ENCODE measurements around the gene AK9.

DNA sequence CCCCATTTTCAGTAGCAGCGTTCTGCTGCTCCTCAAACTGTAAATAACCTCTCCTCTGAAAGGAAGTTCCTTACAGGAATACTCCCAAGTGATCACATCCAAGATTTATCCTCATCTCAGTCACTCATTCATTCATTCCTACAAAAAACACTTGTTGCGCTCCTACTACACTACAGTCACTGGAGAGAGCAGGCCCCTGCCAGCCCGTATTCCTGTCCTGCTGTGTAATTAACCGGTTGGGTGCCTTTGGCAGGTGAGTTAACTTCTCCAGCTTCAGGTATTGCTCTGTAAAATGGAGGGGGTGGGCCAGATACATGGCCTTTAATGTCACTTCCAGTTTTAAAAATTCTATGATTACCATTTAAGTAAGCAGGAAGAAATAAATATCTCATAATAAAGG is 192.9 kb downstream of the AK9 start:
- TF ChIP-seq POLR2A (IDR thresholded peaks at IDR 0.05; ENCODE audit: low read depth, low read length) (no peak), RAD21 (IDR thresholded peaks at IDR 0.05; ENCODE audit: low read length) (no peak), CTCF (conservative IDR thresholded peaks at IDR 0.05; ENCODE audit: low read depth, low read length) (no peak), CEBPB (IDR thresholded peaks at IDR 0.05; ENCODE audit: low read depth, low read length) (no peak)
